GM21786 (cell line): ENCODE data around the gene AUTS2.
A peak's percentile ranks its signal among the peaks of the same experiment; 100 is the strongest.

Experiments used
- ATAC-seq: cut with Tn5 transposase; IDR thresholded peaks from one replicate; pipeline ENCODE4 v1.9.1; 2021; ENCODE audit not compliant: unreplicated experiment

Gene AUTS2

DNA sequence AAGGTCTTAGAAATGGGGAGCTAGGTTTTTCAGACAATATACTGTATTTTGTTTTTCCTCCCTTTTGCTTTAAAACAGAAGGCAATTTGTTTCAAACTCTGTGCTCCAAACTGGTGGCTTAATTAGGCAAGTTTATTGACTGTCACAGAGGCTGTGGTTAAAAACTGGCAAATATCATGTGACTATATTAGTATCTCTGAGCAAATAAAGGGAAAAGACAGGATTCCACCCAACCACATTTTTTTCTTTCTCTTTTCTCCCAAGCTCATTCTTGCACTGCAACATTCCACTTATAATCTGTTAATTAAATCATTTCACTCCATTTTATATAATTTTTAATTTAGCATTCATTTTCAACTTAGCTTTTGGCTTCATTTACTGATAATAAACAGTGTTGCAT is 615.8 kb downstream of the AUTS2 start:
- ATAC-seq: no peak

DNA sequence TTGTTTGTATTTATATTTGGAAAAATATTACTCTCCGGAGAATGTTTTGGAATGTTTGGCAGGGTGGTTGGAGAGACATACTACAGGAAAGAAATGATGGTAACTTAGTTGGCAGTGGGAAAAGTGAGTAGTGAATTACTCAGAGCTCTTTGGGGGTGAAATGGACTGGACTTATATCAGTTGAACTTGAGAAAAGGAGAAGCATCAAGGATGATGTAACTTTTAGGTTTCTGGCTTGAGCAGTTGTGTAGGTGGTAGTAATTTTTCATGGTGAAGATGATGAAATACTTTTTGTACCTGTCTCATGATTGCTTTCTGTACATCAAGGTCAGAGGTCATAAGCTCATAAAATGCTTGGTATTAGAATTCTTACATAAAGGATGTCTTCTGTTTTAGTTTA is 617.2 kb downstream of the AUTS2 start:
- no peak for ATAC-seq

DNA sequence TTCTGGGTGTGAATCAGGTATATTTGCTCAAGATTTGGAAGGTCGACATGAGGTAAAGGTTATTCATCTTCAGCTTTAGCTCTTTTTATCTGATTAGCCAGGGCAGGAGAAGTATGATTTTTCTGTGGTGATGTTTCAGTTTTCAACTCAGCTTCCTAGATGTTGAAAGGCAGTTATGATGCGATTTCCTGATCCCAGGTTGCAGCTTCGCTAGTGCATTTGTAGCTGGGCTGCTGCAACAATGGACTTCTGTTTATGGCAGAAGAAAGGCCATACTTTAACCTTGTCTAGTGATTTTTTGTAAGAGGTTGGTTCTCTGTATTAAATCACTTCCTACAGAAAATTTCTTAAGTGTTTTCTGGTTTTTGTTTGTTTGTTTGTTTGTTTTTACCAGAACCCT is 619.3 kb downstream of the AUTS2 start:
- no peak for ATAC-seq

DNA sequence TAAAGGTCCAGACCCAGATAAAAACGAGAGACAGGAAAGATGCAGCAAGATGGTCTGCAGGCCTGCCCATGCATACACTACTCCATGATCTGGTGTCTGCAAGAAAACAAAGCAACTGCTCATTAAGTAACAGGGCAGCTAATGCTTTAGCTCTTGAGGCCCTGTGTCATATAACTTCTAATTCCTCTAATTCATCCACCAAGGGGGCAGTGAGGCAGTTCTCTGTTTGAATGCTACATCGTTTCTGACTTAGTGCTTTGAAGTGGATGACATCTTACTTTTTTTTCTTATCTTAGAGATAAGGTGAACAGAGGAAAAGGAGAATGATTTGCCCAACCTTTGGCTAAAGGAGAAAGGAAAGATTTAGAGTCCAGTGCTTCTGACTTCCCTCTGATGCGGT is 619.7 kb downstream of the AUTS2 start:
- ATAC-seq: no peak

DNA sequence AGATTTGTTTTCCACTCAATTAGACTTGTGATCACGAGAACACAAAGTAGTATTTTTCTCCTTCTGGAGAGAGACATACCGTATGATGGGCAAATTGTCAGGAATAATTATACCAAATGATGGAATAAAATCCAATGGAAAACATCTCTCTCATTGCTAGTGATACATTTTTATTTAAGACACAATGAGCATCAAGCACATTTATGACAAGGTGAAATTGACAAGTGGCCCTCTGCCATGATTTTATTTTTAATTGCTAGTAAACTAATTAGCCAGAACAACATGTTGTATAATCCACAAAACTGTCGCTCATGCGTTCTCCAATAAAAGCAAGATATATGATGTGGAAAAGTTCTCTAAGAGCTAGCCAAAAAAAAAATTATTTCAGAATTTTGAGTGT is 620.8 kb downstream of the AUTS2 start:
- no peak for ATAC-seq

DNA sequence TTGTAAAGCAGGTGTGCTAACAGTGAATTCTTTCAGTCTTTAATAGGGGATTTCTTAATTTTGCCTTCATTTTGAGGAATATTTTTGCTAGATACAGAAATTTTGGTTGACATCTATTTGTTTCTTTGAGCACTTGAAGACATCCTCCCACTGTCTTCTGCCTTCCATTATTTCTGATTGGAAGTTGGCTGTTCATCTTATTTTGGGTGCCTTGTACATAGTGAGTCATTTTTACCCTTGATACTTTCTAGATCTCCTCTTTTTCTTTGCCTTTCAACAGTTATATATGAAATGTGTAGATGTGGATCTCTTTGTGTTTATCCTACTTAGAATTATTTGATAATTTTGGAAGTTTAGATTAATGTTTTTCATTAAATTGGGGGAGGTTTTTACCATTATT is 631.0 kb downstream of the AUTS2 start:
- ATAC-seq: no peak

DNA sequence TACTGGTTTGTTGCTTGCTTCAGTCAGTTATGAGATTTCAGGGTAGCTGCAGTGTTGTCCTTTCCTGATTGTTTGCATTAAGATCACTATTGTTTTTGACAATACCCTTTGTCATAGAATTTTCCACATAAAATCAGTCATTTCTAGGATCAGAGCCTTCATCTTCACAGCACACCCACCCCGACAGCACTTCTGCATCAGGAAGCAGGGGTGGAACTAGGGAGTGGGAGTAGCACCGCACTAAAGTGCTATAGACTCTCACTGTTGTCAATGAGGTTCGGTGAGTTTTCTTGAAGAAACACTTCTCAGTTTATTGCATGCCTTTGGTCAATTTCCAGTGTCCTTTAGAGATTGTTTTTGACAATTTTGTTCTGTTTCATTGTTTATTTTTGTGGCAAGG is 632.5 kb downstream of the AUTS2 start:
- ATAC-seq: no peak

DNA sequence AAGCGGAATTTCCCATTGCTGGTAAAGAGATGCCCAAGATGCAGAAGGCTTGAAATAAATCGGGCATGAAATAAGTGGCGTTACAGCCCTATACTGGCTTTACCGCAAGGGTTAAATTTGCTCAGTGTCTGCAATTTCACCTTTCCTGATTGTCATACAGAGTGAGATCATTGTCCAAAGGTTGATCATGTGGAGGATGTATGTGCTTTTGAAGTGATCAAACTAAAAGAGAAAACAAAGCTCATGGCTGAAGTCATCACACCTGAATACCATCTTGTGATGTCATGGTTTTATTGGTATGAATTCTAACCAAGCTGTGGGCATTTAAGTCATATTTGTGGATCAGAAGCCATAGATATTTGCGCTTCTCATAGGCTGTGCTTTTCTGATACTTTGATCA is 635.5 kb downstream of the AUTS2 start:
- ATAC-seq: no peak

DNA sequence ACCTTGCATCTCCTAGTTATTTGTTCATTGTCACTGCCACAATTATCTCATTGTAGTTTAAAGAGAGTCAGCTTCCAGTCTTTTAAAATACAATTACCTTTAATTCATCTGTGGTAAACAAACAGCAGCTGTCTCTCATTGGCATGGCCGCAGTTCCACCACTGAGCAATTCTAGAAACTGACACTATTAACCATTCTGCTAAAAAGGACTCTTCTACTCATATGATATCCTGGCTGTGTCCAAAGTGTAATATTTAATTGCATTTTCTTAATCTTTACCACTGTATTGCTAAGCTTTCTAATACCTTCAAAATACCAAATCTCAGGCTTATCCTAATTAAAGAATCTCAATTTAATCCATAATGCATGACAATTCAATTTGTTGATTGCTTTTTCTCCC is 639.0 kb downstream of the AUTS2 start:
- ATAC-seq: no peak

DNA sequence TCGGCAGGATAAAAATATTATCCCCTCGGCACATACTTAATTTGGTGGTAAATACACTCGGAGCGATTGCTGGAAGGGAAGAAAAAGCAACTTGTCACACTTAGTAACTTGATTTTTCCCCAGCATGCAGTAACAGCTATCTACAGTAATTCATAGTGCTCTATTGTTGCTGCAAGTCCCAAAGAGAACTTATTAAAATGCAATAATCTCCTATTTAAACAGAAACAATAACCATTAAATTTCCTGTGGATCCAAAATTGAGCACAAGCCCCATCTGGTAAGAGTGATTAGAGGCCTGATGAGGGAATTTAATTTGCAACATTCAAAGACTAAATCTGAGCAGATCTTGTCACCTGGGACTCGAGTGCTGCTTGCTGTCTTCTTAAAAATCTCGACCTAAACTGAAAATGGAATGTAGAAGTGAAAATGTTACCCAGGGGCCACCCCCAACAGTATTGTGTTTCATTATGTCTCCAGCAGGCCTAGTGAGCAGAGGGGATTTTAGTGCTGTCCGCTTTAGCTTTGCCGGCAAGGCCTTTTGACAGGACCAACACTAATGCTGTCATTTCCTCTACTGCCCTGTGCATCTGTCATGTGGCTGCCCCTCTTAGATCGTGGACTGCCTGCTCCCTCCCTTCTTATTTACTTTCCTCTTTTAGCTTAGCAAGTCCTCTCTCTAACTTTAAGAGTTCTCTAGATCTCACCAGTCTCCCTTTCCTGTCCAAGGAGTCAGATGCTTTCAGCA is 639.7 kb downstream of the AUTS2 start:
- ATAC-seq: peak; percentile 100

DNA sequence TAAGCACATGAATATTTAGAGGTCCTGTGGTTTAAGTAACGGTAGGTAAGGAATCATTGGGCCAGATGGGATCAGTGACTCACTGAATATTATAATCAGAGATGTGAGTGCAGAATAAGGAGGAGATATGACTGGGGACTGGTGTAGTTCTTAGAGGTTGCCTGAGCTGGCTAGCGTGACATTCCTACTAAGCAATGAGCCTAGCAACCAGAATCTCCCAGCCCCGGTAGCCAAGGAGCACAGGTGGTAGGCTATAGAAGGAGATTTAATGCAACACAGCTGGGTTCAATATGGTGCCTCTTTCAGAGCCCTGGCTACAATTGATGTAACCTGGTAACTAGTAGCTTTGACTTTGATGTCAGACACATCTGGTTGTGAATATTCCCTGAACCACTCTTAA is 641.6 kb downstream of the AUTS2 start:
- ATAC-seq: no peak

DNA sequence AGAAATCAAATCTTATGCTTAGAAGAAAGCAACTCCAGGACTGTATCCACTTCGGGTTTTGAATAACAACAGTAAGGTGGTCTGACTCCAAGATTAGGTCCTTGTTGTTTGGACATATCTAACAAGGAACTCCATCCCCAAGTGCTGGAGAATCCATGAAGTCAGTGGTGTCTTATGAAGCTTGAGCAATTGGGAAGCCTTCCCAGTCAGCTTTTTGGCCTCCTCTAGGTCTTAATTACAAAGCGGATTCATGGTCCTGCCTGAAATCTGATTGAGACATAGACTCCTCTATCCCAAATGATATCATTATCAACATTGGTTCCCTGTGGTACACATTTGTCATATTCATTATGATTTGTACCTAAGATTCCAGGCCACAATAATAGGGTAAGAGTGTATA is 642.6 kb downstream of the AUTS2 start:
- no peak for ATAC-seq

DNA sequence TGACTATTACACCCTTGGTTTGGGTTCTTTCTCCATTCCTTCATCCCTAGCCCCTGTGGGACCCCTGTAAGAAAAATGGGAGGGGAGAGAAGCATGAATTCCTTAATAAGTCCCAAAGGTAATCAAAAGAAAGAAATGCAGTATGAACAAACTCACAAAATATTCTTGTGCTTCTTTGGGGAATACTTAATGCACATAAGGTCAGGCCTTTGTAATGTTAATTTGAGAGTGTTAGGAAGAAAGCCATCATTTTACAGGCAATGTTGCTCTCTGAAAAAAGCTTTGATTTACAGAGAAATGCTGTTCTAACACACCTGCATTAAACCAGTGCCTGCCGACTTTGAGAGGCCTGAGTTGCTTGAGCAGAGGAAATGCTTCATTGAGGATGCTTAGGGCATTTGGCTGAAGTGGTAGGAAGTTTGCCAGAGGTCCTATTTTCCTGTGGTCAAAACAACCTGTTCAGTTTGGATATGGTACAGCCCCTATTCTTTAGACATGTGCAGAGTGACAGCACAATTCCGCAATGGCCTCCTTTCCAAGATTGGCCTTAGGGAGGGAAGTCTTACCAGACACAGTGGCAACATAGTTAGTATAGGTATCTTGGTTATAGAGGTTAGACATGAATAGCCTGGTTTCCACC is 643.4 kb downstream of the AUTS2 start:
- no peak for ATAC-seq

DNA sequence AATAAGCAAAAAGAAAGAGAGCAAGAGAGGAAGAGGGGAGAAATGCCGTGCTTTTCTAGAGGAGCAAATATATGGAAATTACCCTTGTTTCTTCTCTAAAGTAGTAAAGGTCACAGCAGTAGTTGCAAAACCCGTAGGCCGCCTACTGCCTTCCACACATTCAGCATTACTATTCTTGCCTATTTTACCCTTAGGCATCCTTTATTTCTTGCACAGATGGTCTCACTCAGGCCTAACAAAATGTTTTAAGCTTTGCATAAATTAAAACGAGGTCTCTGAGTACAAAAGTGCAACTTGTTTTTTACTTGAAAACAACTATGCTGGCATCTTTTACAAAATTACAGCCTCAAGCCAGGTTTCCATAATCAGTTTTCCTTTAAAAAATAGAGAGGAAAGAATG is 644.6 kb downstream of the AUTS2 start:
- no peak for ATAC-seq

DNA sequence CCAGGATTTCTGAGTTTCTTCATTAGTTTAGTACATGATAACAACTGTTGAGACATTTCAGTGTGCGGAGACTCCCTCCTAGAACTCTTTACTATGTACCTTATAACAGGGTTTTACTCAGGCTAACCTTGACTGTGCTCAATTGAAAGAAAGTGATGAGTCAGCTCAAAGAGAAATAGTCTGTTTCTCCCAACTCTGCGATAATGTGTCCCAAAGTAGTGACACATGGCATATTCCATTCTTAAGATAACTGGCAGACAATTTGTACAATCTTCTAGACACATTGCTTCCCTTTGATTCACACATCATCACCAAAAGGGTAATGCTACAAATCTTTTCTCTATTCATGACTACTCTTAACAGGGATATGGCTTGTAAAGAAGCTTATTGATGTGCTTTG is 645.2 kb downstream of the AUTS2 start:
- ATAC-seq: no peak

DNA sequence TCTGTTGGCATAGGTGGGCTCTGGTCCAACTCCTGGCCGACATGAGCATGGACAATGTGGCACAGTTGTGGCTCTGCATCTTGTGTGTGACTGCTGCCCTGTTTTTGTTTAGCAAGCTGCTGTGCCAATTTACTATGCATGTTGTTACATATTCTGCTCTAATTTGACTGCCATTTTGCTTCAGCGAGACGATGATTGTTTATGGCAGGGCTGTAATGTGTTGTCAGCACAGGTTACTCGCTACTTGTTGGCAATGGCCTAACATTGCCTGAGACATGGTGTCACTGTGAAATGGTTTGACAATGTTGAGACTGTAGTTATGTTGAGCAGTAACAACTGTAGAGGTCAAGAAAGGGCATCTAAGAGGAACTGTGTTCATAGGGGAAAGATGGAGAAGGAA is 659.6 kb downstream of the AUTS2 start:
- no peak for ATAC-seq

DNA sequence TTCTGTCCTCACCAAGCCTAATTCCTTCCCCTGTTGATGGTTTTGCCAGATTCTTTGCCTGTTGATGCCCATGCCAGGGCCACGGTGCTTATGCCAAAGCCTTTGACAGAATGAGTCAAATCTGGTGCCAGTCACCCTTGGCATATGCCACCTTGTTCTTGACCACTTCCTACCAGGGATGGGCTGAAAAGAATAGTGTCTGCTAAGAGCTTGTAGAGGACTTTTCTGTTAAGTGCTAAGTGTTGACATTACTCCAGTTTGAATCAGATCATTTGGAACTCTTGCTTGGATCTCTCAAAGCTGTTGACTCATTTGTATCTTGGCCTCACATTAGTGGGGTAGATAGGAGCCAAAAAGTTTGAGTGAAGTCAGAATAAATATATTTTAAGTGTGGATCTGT is 661.2 kb downstream of the AUTS2 start:
- no peak for ATAC-seq

DNA sequence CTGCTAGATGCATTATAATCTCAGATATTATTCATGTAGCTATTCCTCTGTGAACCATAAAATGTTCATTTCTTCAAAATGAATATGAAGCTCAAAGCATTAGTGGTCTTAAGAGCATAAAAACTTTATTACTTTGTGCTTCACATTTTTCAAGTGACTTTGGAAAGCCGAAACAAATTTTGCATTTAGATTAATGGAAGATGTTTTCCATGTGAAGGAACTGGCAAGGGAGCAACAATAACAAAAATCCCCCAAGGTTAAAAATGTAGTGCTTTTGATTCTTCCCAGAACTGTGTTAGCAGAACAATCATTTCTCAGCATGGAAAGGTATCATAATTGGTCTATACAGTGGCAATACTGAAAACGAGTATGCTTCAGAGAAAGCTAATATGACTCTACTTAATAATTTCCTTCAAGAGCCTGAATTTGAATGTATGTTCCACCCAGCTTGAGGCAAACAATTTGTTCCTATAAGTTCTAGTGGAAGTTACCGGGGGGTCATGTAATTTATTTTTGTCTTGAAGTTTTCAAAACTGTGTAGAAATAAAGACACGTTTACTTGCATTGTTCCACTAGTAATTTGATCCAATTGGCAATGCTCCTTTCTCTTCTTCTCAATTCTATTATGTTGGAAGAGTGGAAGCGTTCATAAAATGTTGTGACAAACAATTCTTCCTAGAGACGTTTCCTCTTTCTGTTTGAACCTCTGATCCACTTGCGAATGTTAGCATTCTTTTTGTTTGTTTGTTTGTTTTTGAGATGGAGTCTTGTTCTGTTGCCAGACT is 665.4 kb downstream of the AUTS2 start:
- no peak for ATAC-seq

DNA sequence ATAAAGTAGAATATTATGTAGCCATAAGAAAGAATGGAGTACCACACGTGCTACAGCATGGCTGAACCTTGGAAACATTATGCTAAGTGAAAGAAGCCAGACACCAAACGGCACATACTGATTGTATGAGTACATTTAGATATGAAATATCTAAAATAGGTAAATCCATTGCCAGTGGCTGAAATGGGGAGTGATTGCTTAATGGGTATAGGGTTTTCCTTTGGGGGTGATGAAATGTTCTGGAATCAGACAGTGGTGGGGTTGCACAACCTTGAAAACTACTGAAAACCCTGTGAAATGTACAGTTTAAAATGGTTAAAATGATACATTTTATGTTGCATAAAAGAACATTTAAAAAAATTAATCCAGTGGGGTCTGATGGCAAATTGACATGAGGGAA is 667.9 kb downstream of the AUTS2 start:
- ATAC-seq: no peak

DNA sequence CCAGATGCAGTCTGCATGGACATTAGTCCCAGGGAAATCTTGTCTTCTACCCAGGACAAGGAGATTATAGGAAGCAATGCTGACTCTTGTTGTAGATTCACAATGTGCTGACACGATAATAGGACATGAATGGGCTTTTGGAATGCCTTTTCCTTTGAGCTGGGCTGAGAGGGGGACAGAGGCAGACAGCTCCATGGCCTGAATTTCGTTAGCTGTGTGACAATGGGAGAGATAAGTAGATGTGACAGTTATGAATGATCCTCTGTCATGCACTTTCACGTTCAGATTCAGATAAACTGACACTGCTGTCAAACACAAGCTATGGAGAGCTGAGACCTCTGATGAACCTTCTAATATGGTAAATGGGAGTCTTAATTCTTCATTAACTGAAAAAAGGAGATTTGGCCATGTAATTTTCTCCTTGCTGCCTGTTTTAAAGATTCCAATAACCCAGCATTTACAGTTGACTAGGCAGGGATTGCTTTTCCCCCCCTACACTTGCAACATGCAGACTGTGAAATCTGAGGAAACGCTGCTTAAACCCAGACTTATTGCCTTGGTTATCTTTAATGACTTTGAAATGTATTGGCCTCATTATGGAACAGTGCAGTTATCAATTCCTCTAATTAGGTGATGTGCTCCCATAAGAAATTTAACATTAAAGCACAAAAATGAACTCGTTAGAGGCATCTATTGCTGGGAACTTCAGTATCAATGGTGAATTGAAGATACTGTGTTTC is 669.3 kb downstream of the AUTS2 start:
- ATAC-seq: no peak

DNA sequence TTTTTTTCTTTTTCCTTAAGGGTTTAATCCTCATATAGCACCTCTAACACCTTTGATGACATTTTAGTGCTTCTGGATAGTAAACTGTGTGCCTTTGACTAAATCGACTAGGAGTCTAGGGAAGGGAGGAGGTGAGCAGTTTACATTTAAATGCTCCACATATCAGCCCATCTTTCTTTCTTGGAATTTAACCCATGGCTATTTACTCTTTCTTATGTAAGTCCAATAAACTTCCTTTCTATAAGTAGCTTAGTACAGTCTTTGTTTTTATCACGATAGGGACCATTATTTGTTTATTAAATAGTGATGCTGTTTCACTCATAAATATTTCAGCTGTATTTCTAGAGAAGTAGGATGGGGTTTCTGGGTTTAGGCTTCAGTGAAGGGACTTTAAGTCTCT is 669.9 kb downstream of the AUTS2 start:
- ATAC-seq: no peak

DNA sequence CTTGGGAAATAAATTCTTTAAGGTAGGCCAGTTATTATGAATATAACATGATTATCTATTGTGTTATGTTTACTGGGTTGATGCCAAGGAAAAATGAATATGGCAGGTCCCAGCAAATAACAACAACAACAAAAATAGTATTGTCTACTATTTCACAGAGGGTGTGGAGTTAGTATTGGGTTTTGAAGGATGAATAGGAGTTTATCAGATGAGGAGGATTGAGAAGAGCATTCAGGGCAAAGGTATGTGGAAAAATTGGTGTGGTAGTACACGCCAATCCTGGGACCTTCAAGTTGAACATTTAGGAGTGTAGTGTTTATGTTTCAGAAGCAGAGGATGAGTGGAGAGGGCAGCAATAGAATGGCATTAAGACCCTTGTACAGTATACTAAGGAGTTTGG is 671.9 kb downstream of the AUTS2 start:
- ATAC-seq: no peak
